ENCODE measurements around the gene HBG1.

DNA sequence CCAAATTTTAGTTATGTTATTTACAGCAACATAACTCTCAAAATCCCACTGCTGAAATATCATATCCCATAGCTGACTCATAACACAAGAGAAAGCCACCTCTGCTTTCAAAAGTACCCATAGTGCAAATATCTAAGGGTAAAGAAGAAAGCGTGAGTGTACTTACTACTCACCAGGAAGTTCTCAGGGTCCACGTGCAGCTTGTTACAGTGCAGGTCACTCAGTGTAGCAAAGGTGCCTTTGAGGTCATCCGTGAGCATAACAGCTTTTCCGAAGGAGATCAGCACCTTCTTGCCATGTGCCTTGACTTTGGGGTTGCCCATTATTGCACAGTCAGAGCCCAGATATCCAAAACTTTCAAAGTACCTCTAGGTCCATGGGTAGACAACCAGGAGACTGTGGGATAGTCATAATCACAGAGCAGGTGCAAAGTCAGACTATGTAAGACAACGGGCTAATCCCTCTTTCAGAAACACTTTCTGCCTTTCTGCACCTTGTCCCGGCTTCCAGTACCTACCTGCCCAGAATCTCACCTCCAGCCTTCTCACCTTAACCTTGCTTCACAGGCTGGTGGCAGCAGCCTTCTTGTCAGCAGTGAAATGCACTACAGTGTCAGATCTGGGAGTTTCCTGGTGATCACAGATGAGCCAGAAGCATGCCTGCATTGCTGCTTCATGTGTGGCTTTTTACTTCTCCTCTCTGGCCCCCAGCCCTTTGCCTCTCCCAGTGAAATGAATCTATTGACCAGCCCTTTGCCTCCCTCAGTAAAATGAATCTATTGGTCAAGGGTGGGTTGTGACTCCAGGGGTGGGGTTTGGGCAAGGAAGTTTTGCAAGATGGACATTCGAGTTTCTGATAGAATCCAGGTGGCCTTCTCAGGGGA is 6.5 kb downstream of the HBG1 start:
- TF ChIP-seq, protein P1, sequence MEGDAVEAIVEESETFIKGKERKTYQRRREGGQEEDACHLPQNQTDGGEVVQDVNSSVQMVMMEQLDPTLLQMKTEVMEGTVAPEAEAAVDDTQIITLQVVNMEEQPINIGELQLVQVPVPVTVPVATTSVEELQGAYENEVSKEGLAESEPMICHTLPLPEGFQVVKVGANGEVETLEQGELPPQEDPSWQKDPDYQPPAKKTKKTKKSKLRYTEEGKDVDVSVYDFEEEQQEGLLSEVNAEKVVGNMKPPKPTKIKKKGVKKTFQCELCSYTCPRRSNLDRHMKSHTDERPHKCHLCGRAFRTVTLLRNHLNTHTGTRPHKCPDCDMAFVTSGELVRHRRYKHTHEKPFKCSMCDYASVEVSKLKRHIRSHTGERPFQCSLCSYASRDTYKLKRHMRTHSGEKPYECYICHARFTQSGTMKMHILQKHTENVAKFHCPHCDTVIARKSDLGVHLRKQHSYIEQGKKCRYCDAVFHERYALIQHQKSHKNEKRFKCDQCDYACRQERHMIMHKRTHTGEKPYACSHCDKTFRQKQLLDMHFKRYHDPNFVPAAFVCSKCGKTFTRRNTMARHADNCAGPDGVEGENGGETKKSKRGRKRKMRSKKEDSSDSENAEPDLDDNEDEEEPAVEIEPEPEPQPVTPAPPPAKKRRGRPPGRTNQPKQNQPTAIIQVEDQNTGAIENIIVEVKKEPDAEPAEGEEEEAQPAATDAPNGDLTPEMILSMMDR (IDR thresholded peaks at IDR 0.05) = no peak
- TF ChIP-seq EZH2 (IDR thresholded peaks at IDR 0.05; ENCODE audit: borderline replicate concordance, insufficient read depth, low read depth, low read length, poor library complexity, severe bottlenecking) = no peak
